ENCODE results near the gene CCDC70. TPM values are rescaled to one million over a fixed set of nuclear protein-coding genes. Genes with fewer than 3 reads are reported as not detected.
A peak's percentile ranks its signal among the peaks of the same experiment; 100 is the strongest.

Gene CCDC70
- total and polyA plus RNA-seq, 2 of the 8 experiments (the other 6 are each of a cell fraction or from before 2014, with no cell fraction given) = not detected

- Histone ChIP-seq H3K4ac (replicated peaks; ENCODE audit: insufficient read length, low read depth, low read length) (no peak overlapping the region), H3K23me2 (ENCODE audit: low read depth, low read length) (no peaks in the 10 kb centered on the region), H2AFZ (ENCODE audit: low read length) (no peak overlapping the region), H3K4me2 (ENCODE audit: insufficient read depth in 1 of 2, low read depth in 2 of 2, low read length in 2 of 2) (no peak overlapping the region), H3K4me1 (replicated peaks in 1 of 4; ENCODE audit: control insufficient read depth in 3 of 4, insufficient read depth in 4 of 4, low read length in 3 of 4) (no peaks in the 10 kb centered on the region; a peak in 2 of 7 replicates), H4K20me1 (replicated peaks in 1 of 2; ENCODE audit: control insufficient read depth in 1 of 2, insufficient read depth in 2 of 2, low read length in 2 of 2) (no peaks in the 10 kb centered on the region), H3K56ac (replicated peaks; ENCODE audit: insufficient read length, low read depth, low read length) (no peak overlapping the region), H2BK15ac (ENCODE audit: low read length) (no peak overlapping the region), H2BK120ac (replicated peaks; ENCODE audit: low read depth, low read length) (no peak overlapping the region), H2BK5ac (ENCODE audit: low read depth, low read length) (no peak overlapping the region), H3K9ac (replicated peaks in 1 of 4; ENCODE audit: extremely low read depth in 1 of 4, low read depth in 3 of 4, low read length in 3 of 4) (no peak overlapping the region), H3K14ac (ENCODE audit: insufficient read length) (no peak overlapping the region), H2BK20ac (ENCODE audit: low read length) (no peak overlapping the region), H4K8ac (ENCODE audit: extremely low read depth, insufficient read depth, low read length) (no peak overlapping the region), H4K5ac (ENCODE audit: insufficient read length, low read depth, low read length) (no peak overlapping the region), H3K9me3 (ENCODE audit: insufficient read depth in 2 of 2, low read depth in 1 of 2, low read length in 1 of 2) (no peaks in the 10 kb centered on the region), H3K79me2 (ENCODE audit: control insufficient read depth in 1 of 2, insufficient read depth in 2 of 2, low read length in 2 of 2) (no peaks in the 10 kb centered on the region), H3K4me3 (ENCODE audit: extremely low read depth in 1 of 4, insufficient read depth in 2 of 4, low read depth in 3 of 4, low read length in 4 of 4) (no peak overlapping the region), H3K27me3 (replicated peaks in 1 of 4; ENCODE audit: control insufficient read depth in 3 of 4, extremely low read depth in 1 of 4, insufficient read depth in 3 of 4, low read length in 3 of 4) (no peaks in the 10 kb centered on the region), H2BK12ac (ENCODE audit: low read depth, low read length) (no peak overlapping the region), H3K23ac (ENCODE audit: insufficient read length) (no peak overlapping the region), H3K27ac (ENCODE audit: low read depth, low read length) (no peak overlapping the region), H2AK5ac (ENCODE audit: low read depth, low read length) (no peak overlapping the region), H3K79me1 (ENCODE audit: low read depth, low read length) (no peaks in the 10 kb centered on the region), H3K18ac (ENCODE audit: extremely low read depth, low read length) (no peak overlapping the region), H4K91ac (replicated peaks; ENCODE audit: insufficient read length, low read length) (no peak overlapping the region), H3K36me3 (ENCODE audit: control insufficient read depth in 2 of 4, insufficient read depth in 4 of 4, low read length in 3 of 4) (no peaks in the 10 kb centered on the region)
- ChIA-PET POLR2A (ENCODE audit: partially characterized antibody) (interaction anchor here (1.0 to 1.1 kb wide), 2 partner anchors 10 to 15 kb away, joined by 3 read pairs; no protein-coding TSS in a partner anchor), CTCF (ENCODE audit: partially characterized antibody) (interaction anchor here (0.6 to 8.8 kb wide), 27 partner anchors 9 to 752 kb away, joined by 3 to 71 read pairs (median 4); partner anchors contain the start of gene TMEM272)
- no peak for DNase-seq (ENCODE audit: low read depth in 1 of 2, low spot score in 2 of 2)
- WGBS, 2 experiments (ENCODE audit: extremely low coverage in 1 of 2, insufficient coverage in 1 of 2, insufficient read length in 1 of 2, insufficient replicate concordance in 2 of 2, low coverage in 1 of 2, low lambda C conversion rate in 2 of 2, missing lambda C conversion rate in 1 of 2) = 70% methylated on average over 4 of the region's 4 CpGs; no CpG with 5 or more reads in 1 of the 2 experiments
- FAIRE-seq = no peak
- 0 out of 2 replicates have a peak, but pooled peaks have one; percentile 7 for TF ChIP-seq SP2 (IDR thresholded peaks at IDR 0.05; ENCODE audit: low read length)
- TF ChIP-seq, protein P1, sequence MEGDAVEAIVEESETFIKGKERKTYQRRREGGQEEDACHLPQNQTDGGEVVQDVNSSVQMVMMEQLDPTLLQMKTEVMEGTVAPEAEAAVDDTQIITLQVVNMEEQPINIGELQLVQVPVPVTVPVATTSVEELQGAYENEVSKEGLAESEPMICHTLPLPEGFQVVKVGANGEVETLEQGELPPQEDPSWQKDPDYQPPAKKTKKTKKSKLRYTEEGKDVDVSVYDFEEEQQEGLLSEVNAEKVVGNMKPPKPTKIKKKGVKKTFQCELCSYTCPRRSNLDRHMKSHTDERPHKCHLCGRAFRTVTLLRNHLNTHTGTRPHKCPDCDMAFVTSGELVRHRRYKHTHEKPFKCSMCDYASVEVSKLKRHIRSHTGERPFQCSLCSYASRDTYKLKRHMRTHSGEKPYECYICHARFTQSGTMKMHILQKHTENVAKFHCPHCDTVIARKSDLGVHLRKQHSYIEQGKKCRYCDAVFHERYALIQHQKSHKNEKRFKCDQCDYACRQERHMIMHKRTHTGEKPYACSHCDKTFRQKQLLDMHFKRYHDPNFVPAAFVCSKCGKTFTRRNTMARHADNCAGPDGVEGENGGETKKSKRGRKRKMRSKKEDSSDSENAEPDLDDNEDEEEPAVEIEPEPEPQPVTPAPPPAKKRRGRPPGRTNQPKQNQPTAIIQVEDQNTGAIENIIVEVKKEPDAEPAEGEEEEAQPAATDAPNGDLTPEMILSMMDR (IDR thresholded peaks at IDR 0.05; ENCODE audit: control extremely low read depth in 1 of 3, insufficient read depth in 1 of 3, low read depth in 1 of 3, low read length in 3 of 3) = peak; percentile 30 to 58 (median 51)
- TF ChIP-seq ASH2L (IDR thresholded peaks at IDR 0.05; ENCODE audit: low read length) = no peak
- TF ChIP-seq RXRA (IDR thresholded peaks at IDR 0.05; ENCODE audit: insufficient read depth, low read depth, low read length) = no peak
- TF ChIP-seq RAD21 (IDR thresholded peaks at IDR 0.05 in 1 of 2, conservative IDR thresholded peaks at IDR 0.05 in 1 of 2; ENCODE audit: low read depth in 2 of 2, low read length in 2 of 2) = peak; percentile 13 to 47; a peak in 3 of 4 replicates
- no peak for TF ChIP-seq KDM4A (IDR thresholded peaks at IDR 0.05; ENCODE audit: low read depth, low read length, severe bottlenecking)
- TF ChIP-seq ZNF274 (IDR thresholded peaks at IDR 0.05; ENCODE audit: borderline replicate concordance, extremely low read depth, low read length) = no peak
- TF ChIP-seq POLR2AphosphoS5 (IDR thresholded peaks at IDR 0.05; ENCODE audit: low read depth, low read length) = no peak
- no peak for TF ChIP-seq CEBPB (IDR thresholded peaks at IDR 0.05; ENCODE audit: low read depth, low read length)
- no peak for TF ChIP-seq TCF12 (IDR thresholded peaks at IDR 0.05; ENCODE audit: low read depth, low read length)
Measured at GRCh38 chr13:51913421-51914136, 51.8 kb downstream of the CCDC70 start.

All from H1 (cell line).